HEK293 (cell line): ENCODE results near the gene MRPS18A.

Experiments used
- CTCF ChIA-PET: fragments of 350-600 bp; formaldehyde crosslinking; extraction: SDS; loops from one replicate; lab custom pipeline; 2021; ENCODE audit warnings: antibody characterized with exemption; lab: Yijun Ruan, JAX
- POLR2A ChIA-PET: fragments of 300-600 bp; formaldehyde crosslinking; extraction: SDS; loops from one replicate; lab custom pipeline; 2020; ENCODE audit warnings: antibody characterized with exemption, inconsistent platforms; lab: Yijun Ruan, JAX
- H3K27ac ChIP-seq: fragments of 200-500 bp; sonication (Bioruptor generic); 2 replicates; pipeline ENCODE4 v1.5.1; 2014; ENCODE audit warnings: low read depth, low read length, control low read depth, inconsistent platforms; ENCODE audit errors: extremely low read depth
- H3K36me3 ChIP-seq, 2 experiments: fragments of 200-500 bp in 1 of 2; sonication (Bioruptor generic) in 1 of 2; 1 replicate in 1 of 2; 2 replicates in 1 of 2; pipeline ENCODE4 v1.5.1; 2014 to 2017; ENCODE audit warnings: inconsistent platforms in 2 of 2, low read length in 2 of 2; ENCODE audit not compliant: control insufficient read depth in 2 of 2, insufficient read depth in 1 of 2
- H3K4me1 ChIP-seq: fragments of 200-500 bp; sonication (Bioruptor generic); 2 replicates; pipeline ENCODE4 v1.5.1; 2014; ENCODE audit warnings: mild to moderate bottlenecking, low read length, inconsistent platforms; ENCODE audit not compliant: control insufficient read depth, insufficient read depth
- H3K4me3 ChIP-seq: 2 replicates; pipeline ENCODE4 v1.5.1; 2011; ENCODE audit warnings: low read depth, mild to moderate bottlenecking, control low read depth, low read length, moderate library complexity
- H3K9me3 ChIP-seq: fragments of 200-500 bp; sonication (Bioruptor generic); 2 replicates; pipeline ENCODE4 v1.5.1; 2014; ENCODE audit warnings: low read depth, low read length, inconsistent platforms; ENCODE audit not compliant: control insufficient read depth, insufficient read depth
- BCL11A ChIP-seq: fragments of 450-650 bp; formaldehyde crosslinking; IDR thresholded peaks from 2 replicates; pipeline ENCODE4 v1.5.1; 2016; ENCODE audit warnings: low read depth, missing biosample characterization, missing genetic modification characterization
- GLIS2 ChIP-seq: fragments of 450-650 bp; formaldehyde crosslinking; IDR thresholded peaks from 2 replicates; pipeline ENCODE4 v1.5.1; 2016; ENCODE audit warnings: missing biosample characterization, missing genetic modification characterization
- KLF8 ChIP-seq: fragments of 450-650 bp; formaldehyde crosslinking; IDR thresholded peaks from 2 replicates; pipeline ENCODE4 v1.5.1; 2016; ENCODE audit warnings: missing biosample characterization, missing genetic modification characterization
- SP2 ChIP-seq: fragments of 450-650 bp; formaldehyde crosslinking; IDR thresholded peaks from 2 replicates; pipeline ENCODE4 v1.5.1; 2016; ENCODE audit warnings: missing biosample characterization, missing genetic modification characterization
- ZFP37 ChIP-seq: fragments of 450-650 bp; formaldehyde crosslinking; IDR thresholded peaks from 2 replicates; pipeline ENCODE4 v1.5.1; 2016; ENCODE audit warnings: missing biosample characterization, missing genetic modification characterization
- ZNF654 ChIP-seq: fragments of 450-650 bp; formaldehyde crosslinking; IDR thresholded peaks from 2 replicates; pipeline ENCODE4 v1.5.1; 2016; ENCODE audit warnings: low read depth, missing biosample characterization, missing genetic modification characterization
- ZNF768 ChIP-seq: fragments of 450-650 bp; formaldehyde crosslinking; IDR thresholded peaks from 2 replicates; pipeline ENCODE4 v1.5.1; 2018; ENCODE audit warnings: missing biosample characterization, mild to moderate bottlenecking, missing genetic modification characterization
- ZSCAN16 ChIP-seq: fragments of 450-650 bp; formaldehyde crosslinking; IDR thresholded peaks from 2 replicates; pipeline ENCODE4 v1.5.1; 2016; ENCODE audit warnings: missing biosample characterization, missing genetic modification characterization
- ZSCAN23 ChIP-seq: fragments of 450-650 bp; formaldehyde crosslinking; IDR thresholded peaks from 2 replicates; pipeline ENCODE4 v1.5.1; 2016; ENCODE audit warnings: missing biosample characterization, missing genetic modification characterization
- ZSCAN30 ChIP-seq: fragments of 450-650 bp; IDR thresholded peaks from 2 replicates; pipeline ENCODE4 v1.5.1; 2018; ENCODE audit warnings: missing biosample characterization, mild to moderate bottlenecking, missing genetic modification characterization, moderate library complexity
- TF ChIP-seq, protein P1 (sequence below): fragments of 450-650 bp; formaldehyde crosslinking; IDR thresholded peaks from 2 replicates; pipeline ENCODE4 v1.5.1; 2016; ENCODE audit warnings: missing biosample characterization, missing genetic modification characterization
- TF ChIP-seq, protein P2 (sequence below): fragments of 450-650 bp; formaldehyde crosslinking; IDR thresholded peaks from 2 replicates; pipeline ENCODE4 v1.5.1; 2016; ENCODE audit warnings: missing biosample characterization, missing genetic modification characterization
- TF ChIP-seq, protein P3 (sequence below): fragments of 450-650 bp; formaldehyde crosslinking; IDR thresholded peaks from 2 replicates; pipeline ENCODE4 v1.5.1; 2016; ENCODE audit warnings: missing biosample characterization, missing genetic modification characterization
- TF ChIP-seq, protein P4 (sequence below): fragments of 450-650 bp; formaldehyde crosslinking; IDR thresholded peaks from 2 replicates; pipeline ENCODE4 v1.5.1; 2017; ENCODE audit warnings: missing biosample characterization, mild to moderate bottlenecking, missing genetic modification characterization, moderate library complexity
- TF ChIP-seq, protein P5 (sequence below): fragments of 450-650 bp; formaldehyde crosslinking; IDR thresholded peaks from 2 replicates; pipeline ENCODE4 v1.5.1; 2016; ENCODE audit warnings: missing biosample characterization, missing genetic modification characterization, borderline replicate concordance
- TF ChIP-seq, protein P6 (sequence below): fragments of 450-650 bp; formaldehyde crosslinking; IDR thresholded peaks from 2 replicates; pipeline ENCODE4 v1.5.1; 2016; ENCODE audit warnings: missing biosample characterization, missing genetic modification characterization

The MRPS18A gene

DNA sequence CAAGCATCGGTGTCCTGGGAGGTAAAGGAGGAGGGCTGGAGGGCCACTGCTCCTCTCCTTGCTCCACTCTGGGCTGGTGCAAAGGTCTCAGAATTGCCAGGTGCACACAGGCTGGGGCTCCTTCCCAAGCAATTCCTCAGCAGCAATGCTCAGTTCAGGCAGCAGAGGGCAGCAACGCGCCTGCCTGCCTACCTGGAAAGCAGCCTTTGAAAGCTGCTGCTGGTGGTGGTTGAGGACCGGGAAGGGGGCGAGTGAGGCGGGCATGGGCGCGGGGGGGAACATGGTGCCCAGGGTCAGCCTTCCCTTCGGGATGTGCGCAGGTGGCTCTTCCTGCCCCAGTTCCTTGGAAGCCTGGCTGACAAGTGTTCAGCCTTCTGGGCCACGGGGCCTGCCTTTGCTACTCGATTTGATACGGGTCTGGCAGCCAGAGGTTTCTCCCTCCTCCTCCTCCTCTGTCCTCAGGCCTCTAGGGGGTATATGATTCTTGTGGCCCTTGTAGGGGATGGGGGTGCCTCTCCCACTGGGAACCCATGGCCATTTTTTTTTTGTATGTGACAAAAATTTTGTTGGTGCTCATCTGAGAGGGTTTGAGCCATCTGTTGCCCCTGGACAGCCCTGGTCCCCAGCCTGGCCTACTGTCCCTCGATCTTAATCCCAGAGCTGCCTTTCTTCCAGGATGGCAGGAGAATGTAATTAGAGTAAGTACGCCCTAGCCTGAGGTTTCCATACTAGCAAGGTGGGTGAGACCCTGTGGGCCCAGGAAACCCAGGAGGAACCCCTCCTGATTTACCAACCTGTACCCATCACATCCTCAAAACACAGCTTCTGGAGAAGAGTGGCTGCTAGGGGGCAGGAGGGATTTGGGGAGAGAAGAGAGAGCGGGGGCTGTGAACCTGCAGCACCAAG, 20.1 kb downstream of the MRPS18A start (continued):
- TF ChIP-seq, protein P1, sequence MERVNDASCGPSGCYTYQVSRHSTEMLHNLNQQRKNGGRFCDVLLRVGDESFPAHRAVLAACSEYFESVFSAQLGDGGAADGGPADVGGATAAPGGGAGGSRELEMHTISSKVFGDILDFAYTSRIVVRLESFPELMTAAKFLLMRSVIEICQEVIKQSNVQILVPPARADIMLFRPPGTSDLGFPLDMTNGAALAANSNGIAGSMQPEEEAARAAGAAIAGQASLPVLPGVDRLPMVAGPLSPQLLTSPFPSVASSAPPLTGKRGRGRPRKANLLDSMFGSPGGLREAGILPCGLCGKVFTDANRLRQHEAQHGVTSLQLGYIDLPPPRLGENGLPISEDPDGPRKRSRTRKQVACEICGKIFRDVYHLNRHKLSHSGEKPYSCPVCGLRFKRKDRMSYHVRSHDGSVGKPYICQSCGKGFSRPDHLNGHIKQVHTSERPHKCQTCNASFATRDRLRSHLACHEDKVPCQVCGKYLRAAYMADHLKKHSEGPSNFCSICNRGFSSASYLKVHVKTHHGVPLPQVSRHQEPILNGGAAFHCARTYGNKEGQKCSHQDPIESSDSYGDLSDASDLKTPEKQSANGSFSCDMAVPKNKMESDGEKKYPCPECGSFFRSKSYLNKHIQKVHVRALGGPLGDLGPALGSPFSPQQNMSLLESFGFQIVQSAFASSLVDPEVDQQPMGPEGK (tag by site-specific recombination): peak; percentile 81
- TF ChIP-seq, protein P2, sequence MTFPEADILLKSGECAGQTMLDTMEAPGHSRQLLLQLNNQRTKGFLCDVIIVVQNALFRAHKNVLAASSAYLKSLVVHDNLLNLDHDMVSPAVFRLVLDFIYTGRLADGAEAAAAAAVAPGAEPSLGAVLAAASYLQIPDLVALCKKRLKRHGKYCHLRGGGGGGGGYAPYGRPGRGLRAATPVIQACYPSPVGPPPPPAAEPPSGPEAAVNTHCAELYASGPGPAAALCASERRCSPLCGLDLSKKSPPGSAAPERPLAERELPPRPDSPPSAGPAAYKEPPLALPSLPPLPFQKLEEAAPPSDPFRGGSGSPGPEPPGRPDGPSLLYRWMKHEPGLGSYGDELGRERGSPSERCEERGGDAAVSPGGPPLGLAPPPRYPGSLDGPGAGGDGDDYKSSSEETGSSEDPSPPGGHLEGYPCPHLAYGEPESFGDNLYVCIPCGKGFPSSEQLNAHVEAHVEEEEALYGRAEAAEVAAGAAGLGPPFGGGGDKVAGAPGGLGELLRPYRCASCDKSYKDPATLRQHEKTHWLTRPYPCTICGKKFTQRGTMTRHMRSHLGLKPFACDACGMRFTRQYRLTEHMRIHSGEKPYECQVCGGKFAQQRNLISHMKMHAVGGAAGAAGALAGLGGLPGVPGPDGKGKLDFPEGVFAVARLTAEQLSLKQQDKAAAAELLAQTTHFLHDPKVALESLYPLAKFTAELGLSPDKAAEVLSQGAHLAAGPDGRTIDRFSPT (tag by site-specific recombination): peak; percentile 81
- TF ChIP-seq ZSCAN16 (no peak), ZSCAN30 (tag by site-specific recombination) (peak; percentile 90), ZNF654 (tag by site-specific recombination) (peak; percentile 91), ZFP37 (peak; percentile 72; the same call in 1 of the 2 replicates), GLIS2 (peak; percentile 93), SP2 (tag by site-specific recombination) (0 out of 2 replicates have a peak, but pooled peaks have one; percentile 12)
- TF ChIP-seq, protein P3, sequence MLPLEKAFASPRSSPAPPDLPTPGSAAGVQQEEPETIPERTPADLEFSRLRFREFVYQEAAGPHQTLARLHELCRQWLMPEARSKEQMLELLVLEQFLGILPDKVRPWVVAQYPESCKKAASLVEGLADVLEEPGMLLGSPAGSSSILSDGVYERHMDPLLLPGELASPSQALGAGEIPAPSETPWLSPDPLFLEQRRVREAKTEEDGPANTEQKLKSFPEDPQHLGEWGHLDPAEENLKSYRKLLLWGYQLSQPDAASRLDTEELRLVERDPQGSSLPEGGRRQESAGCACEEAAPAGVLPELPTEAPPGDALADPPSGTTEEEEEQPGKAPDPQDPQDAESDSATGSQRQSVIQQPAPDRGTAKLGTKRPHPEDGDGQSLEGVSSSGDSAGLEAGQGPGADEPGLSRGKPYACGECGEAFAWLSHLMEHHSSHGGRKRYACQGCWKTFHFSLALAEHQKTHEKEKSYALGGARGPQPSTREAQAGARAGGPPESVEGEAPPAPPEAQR (tag by site-specific recombination): no peak
- TF ChIP-seq, protein P4, sequence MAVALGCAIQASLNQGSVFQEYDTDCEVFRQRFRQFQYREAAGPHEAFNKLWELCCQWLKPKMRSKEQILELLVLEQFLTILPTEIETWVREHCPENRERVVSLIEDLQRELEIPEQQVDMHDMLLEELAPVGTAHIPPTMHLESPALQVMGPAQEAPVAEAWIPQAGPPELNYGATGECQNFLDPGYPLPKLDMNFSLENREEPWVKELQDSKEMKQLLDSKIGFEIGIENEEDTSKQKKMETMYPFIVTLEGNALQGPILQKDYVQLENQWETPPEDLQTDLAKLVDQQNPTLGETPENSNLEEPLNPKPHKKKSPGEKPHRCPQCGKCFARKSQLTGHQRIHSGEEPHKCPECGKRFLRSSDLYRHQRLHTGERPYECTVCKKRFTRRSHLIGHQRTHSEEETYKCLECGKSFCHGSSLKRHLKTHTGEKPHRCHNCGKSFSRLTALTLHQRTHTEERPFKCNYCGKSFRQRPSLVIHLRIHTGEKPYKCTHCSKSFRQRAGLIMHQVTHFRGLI (tag by site-specific recombination): no peak

DNA sequence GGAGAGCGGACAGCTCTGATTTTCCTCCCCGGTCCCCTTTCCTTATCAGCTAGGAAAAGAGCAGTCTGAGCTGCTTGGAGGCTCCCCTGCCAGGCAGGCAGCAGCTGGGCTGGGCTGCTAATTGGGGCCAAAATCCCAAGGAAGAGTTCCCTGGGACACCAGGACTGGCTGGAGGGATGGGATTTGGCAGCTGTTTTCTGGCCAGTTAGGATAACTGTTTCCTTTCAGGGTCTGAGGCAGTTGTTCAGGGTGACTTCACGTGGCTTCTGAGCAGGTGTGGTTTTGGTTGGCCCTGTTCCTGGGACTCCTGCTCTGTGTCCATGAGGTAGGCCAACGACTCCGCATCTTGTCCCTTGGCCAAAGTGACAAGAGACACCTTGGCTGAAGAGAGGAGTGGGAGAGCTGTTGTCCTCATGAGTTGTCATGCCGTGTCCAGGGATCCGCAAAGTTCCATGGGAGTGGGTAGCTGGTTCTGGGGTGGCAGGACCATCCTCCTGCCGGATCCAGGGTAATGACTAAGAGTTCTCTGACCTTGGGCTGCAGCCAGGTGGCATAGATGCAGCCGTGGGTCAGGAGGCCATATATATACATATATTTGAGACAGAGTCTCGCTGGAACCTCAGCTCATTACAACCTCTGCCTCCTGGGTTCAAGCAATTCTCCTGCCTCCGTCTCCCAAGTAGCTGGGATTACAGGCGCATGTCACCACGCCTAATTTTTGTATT, 21.2 kb downstream of the MRPS18A start:
- POLR2A ChIA-PET: interaction anchor here (1.3 to 4.6 kb wide), 4 partner anchors 19 to 104 kb away, joined by 4 to 36 read pairs (median 12); partner anchors contain the start of genes GTPBP2, MAD2L1BP and VEGFA
- peaks cover 3% of the 10 kb centered on the region; the same call in 1 of the 2 replicates for H3K4me1 ChIP-seq
- TF ChIP-seq KLF8 (tag by site-specific recombination): no peak
- TF ChIP-seq, protein P5, sequence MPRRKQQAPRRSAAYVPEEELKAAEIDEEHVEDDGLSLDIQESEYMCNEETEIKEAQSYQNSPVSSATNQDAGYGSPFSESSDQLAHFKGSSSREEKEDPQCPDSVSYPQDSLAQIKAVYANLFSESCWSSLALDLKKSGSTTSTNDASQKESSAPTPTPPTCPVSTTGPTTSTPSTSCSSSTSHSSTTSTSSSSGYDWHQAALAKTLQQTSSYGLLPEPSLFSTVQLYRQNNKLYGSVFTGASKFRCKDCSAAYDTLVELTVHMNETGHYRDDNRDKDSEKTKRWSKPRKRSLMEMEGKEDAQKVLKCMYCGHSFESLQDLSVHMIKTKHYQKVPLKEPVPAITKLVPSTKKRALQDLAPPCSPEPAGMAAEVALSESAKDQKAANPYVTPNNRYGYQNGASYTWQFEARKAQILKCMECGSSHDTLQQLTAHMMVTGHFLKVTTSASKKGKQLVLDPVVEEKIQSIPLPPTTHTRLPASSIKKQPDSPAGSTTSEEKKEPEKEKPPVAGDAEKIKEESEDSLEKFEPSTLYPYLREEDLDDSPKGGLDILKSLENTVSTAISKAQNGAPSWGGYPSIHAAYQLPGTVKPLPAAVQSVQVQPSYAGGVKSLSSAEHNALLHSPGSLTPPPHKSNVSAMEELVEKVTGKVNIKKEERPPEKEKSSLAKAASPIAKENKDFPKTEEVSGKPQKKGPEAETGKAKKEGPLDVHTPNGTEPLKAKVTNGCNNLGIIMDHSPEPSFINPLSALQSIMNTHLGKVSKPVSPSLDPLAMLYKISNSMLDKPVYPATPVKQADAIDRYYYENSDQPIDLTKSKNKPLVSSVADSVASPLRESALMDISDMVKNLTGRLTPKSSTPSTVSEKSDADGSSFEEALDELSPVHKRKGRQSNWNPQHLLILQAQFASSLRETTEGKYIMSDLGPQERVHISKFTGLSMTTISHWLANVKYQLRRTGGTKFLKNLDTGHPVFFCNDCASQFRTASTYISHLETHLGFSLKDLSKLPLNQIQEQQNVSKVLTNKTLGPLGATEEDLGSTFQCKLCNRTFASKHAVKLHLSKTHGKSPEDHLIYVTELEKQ (tag by site-specific recombination): no peak
- TF ChIP-seq ZNF768 (tag by site-specific recombination): no peak
- TF ChIP-seq ZSCAN23 (tag by site-specific recombination): no peak
- TF ChIP-seq, protein P1 (tag by site-specific recombination): no peak
- no peak for TF ChIP-seq ZSCAN30 (tag by site-specific recombination)
- TF ChIP-seq BCL11A: no peak
- TF ChIP-seq, protein P6, sequence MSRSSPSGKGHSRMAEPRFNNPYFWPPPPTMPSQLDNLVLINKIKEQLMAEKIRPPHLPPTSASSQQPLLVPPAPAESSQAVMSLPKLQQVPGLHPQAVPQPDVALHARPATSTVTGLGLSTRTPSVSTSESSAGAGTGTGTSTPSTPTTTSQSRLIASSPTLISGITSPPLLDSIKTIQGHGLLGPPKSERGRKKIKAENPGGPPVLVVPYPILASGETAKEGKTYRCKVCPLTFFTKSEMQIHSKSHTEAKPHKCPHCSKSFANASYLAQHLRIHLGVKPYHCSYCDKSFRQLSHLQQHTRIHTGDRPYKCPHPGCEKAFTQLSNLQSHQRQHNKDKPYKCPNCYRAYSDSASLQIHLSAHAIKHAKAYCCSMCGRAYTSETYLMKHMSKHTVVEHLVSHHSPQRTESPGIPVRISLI: no peak

More for the DNA sequence above, 21.2 kb downstream of the MRPS18A start:
- Histone ChIP-seq H3K27ac (no peak overlapping the region), H3K9me3 (no peaks in the 10 kb centered on the region), H3K4me3 (no peak overlapping the region), H3K36me3 (peaks cover 0 to 10% of the 10 kb centered on the region in 2 experiments; a peak in 1 of 3 replicates)
- CTCF ChIA-PET: interaction anchor here (0.5 to 7.2 kb wide), 39 partner anchors 10 to 947 kb away, joined by 3 to 101 read pairs (median 5); partner anchors contain the start of genes MRPS18A, RSPH9 and VEGFA
